Ectodermal cell (in vitro differentiated cells): Measurements from ENCODE around the gene SGSM2.
"Not testable (repeated sequence)": the region's sequence is repeated elsewhere in the genome, so short reads cannot be mapped to it uniquely, and the experiment has no call there.

Experiments
- H3K27ac ChIP-seq: 2 replicates; pipeline ENCODE4 v1.7.0; 2013; ENCODE audit warnings: mild to moderate bottlenecking, low read depth, low read length; ENCODE audit not compliant: insufficient read depth, poor library complexity, severe bottlenecking
- H3K27me3 ChIP-seq: 2 replicates; pipeline ENCODE4 v1.7.0; 2013; ENCODE audit warnings: mild to moderate bottlenecking, low read length; ENCODE audit not compliant: insufficient read depth, control insufficient read depth, poor library complexity, severe bottlenecking
- H3K36me3 ChIP-seq: one replicate; pipeline ENCODE4 v1.7.0; 2013; ENCODE audit warnings: low read length; ENCODE audit not compliant: control insufficient read depth, insufficient read depth
- H3K4me1 ChIP-seq: one replicate; pipeline ENCODE4 v1.7.0; 2013; ENCODE audit warnings: low read length; ENCODE audit not compliant: control insufficient read depth, insufficient read depth
- H3K4me3 ChIP-seq: 2 replicates; pipeline ENCODE4 v1.7.0; 2013; ENCODE audit warnings: low read depth, low read length, control low read depth; ENCODE audit not compliant: insufficient read depth
- H3K9me3 ChIP-seq: 2 replicates; pipeline ENCODE4 v1.7.0; 2013; ENCODE audit warnings: mild to moderate bottlenecking, low read length, moderate library complexity; ENCODE audit not compliant: control insufficient read depth
- WGBS, 2 experiments: methylation state at CpG; one replicate each; pipeline ENCODE4 v1.1.7; 2013; ENCODE audit warnings: missing lambda C conversion rate in 2 of 2; 5-methylcytosine and 5-hydroxymethylcytosine counted together

Gene SGSM2

GRCh38 chr17:2304931-2305330, 32.4 kb upstream of the SGSM2 start:
- WGBS, 2 experiments: 96 to 97% methylated on average over 4 of the region's 4 CpGs
- no peak overlapping the region for H3K27ac ChIP-seq
- H3K4me1 ChIP-seq: peaks cover 5% of the 10 kb centered on the region
- peaks cover 4% of the 10 kb centered on the region for H3K36me3 ChIP-seq
- no peaks in the 10 kb centered on the region for H3K27me3 ChIP-seq
- no peaks in the 10 kb centered on the region for H3K9me3 ChIP-seq
- H3K4me3 ChIP-seq: peak overlapping the region; percentile 91

- Histone ChIP-seq H3K36me3 (no peaks in the 10 kb centered on the region), H3K27me3 (no peaks in the 10 kb centered on the region), H3K4me1 (no peaks in the 10 kb centered on the region), H3K4me3 (no peak overlapping the region), H3K27ac (no peak overlapping the region), H3K9me3 (no peaks in the 10 kb centered on the region)
- 89 to 94% methylated on average over 6 of the region's 6 CpGs for WGBS, 2 experiments
These were observed 27.8 kb upstream of the SGSM2 start for GRCh38 chr17:2309338-2310154.

- H3K27me3 ChIP-seq: no peaks in the 10 kb centered on the region
- WGBS, 2 experiments: 95 to 97% methylated on average over 5 of the region's 5 CpGs
- no peaks in the 10 kb centered on the region for H3K36me3 ChIP-seq
- H3K9me3 ChIP-seq: no peaks in the 10 kb centered on the region
- H3K4me3 ChIP-seq: no peak overlapping the region
- no peak overlapping the region for H3K27ac ChIP-seq
- no peaks in the 10 kb centered on the region for H3K4me1 ChIP-seq
These were observed 24.6 kb upstream of the SGSM2 start for GRCh38 chr17:2312736-2313135.

DNA sequence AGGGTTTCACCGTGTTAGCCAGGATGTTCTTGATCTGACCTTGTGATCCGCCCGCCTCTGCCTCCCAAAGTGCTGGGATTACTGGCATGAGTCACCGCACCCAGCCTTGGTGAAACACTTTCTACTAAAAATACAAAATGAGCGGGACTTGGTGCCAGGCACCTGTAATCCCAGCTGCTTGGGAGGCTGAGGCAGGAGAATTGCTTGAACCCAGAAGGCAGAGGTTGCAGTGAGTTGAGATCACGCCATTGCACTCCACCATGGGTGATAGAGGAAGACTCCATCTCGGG, 20.4 kb upstream of the SGSM2 start:
- H3K9me3 ChIP-seq, H3K36me3 ChIP-seq, H3K4me3 ChIP-seq, H3K4me1 ChIP-seq, H3K27me3 ChIP-seq, H3K27ac ChIP-seq: not testable (repeated sequence)
- 91 to 93% methylated on average over 7 of the region's 7 CpGs for WGBS, 2 experiments

- H3K4me1 ChIP-seq: no peaks in the 10 kb centered on the region
- no peak overlapping the region for H3K4me3 ChIP-seq
- H3K36me3 ChIP-seq: peaks cover 2% of the 10 kb centered on the region
- no peak overlapping the region for H3K27ac ChIP-seq
- 93 to 95% methylated on average over 3 of the region's 3 CpGs for WGBS, 2 experiments
- no peaks in the 10 kb centered on the region for H3K27me3 ChIP-seq
- H3K9me3 ChIP-seq: no peaks in the 10 kb centered on the region
These were observed 19.5 kb upstream of the SGSM2 start for GRCh38 chr17:2317796-2318195.

DNA sequence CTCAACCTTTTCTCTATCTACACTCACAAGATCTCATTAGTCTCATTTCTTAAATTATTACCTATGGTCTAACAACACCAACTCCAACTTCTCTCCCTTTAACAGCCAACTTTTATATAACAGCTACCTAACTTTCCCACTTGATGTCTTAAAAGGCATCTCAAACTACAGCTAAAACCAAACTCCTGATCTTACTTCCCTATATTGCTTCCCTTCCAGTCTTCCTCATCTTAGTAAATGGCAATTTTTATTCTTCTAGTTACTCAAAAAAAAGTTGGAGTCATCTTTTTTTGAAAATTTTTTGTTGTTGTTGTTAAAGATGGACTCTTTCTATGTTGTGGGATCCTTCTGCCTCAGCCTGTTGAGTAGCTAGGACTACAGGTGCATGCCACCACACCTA, 18.2 kb upstream of the SGSM2 start:
- Histone ChIP-seq H3K27me3 (no peaks in the 10 kb centered on the region), H3K36me3 (peaks cover 15% of the 10 kb centered on the region), H3K9me3 (no peaks in the 10 kb centered on the region), H3K4me3 (no peak overlapping the region), H3K4me1 (no peaks in the 10 kb centered on the region), H3K27ac (no peak overlapping the region)

GRCh38 chr17:2321399-2321798, 15.9 kb upstream of the SGSM2 start:
- WGBS, 2 experiments: 88 to 89% methylated on average over 1 of the region's 1 CpG
- Histone ChIP-seq H3K36me3 (peaks cover 38% of the 10 kb centered on the region), H3K9me3 (no peaks in the 10 kb centered on the region)

GRCh38 chr17:2323629-2324314, 13.5 kb upstream of the SGSM2 start:
- Histone ChIP-seq H3K27me3 (no peaks in the 10 kb centered on the region), H3K4me1 (no peaks in the 10 kb centered on the region), H3K27ac (no peak overlapping the region), H3K36me3 (peaks cover 40% of the 10 kb centered on the region), H3K4me3 (no peak overlapping the region), H3K9me3 (no peaks in the 10 kb centered on the region)
- 90 to 93% methylated on average over 2 of the region's 2 CpGs for WGBS, 2 experiments

More at GRCh38 chr17:2321399-2321798, 15.9 kb upstream of the SGSM2 start:
- H3K4me1 ChIP-seq: no peaks in the 10 kb centered on the region
- H3K4me3 ChIP-seq: no peak overlapping the region
- H3K27me3 ChIP-seq: no peaks in the 10 kb centered on the region
- no peak overlapping the region for H3K27ac ChIP-seq

GRCh38 chr17:2331303-2331702, 6.0 kb upstream of the SGSM2 start:
- Histone ChIP-seq H3K27me3 (no peaks in the 10 kb centered on the region), H3K4me1 (peaks cover 7% of the 10 kb centered on the region), H3K9me3 (no peaks in the 10 kb centered on the region), H3K4me3 (no peak overlapping the region), H3K27ac (no peak overlapping the region), H3K36me3 (peaks cover 63% of the 10 kb centered on the region)
- WGBS, 2 experiments: 79 to 84% methylated on average over 3 of the region's 3 CpGs

DNA sequence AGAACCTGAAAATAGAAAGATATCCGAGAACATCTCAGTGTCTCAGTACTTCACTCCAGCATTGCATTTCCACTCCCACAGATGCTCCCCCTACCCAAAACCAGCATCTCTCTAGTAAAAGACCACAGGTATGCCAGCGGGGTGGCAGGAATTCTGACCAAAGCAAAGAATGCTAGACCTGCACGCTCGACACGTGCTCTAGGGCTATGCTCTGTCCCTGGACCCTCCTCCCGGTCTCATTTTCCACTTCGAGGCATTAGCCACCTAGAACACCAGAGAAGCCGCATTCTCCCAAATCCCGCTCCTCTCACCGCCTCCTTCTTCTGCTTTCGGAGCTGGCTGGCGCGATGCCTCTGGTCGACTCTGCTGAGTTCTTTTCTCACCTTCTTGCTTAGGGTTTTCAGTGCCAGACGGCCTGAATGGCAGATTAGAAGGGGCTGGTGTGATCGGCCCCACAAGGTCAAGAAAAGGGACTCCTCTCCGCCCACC, 1.5 kb upstream of the SGSM2 start:
- Histone ChIP-seq H3K4me3 (peak overlapping the region; percentile 99), H3K4me1 (peaks cover 7% of the 10 kb centered on the region), H3K27ac (no peak overlapping the region), H3K27me3 (no peaks in the 10 kb centered on the region), H3K9me3 (no peaks in the 10 kb centered on the region), H3K36me3 (peaks cover 40% of the 10 kb centered on the region)
- 3 to 4% methylated on average over 17 of the region's 17 CpGs for WGBS, 2 experiments
